ENCODE data around the gene ADPRHL1. TPM values are rescaled to one million over a fixed set of nuclear protein-coding genes. Genes with fewer than 3 reads are reported as not detected.

The ADPRHL1 gene
- total and polyA plus RNA-seq, 2 experiments from 2014 or later, result 1.0 to 1.1 TPM

- Histone ChIP-seq H4K20me1 (ENCODE audit: insufficient read depth, poor library complexity, severe bottlenecking) (no peaks in the 10 kb centered on the region), H3K36me3 (replicated peaks; ENCODE audit: insufficient read depth, low read depth) (no peaks in the 10 kb centered on the region), H3K27me3 (no peaks in the 10 kb centered on the region), H3K79me2 (no peaks in the 10 kb centered on the region), H3K27ac (no peak overlapping the region), H3K4me3 (no peak overlapping the region), H2AFZ (no peak overlapping the region), H3K4me2 (no peak overlapping the region), H3K9me3 (ENCODE audit: low read depth) (no peaks in the 10 kb centered on the region), H3K9me2 (replicated peaks; ENCODE audit: insufficient read depth) (no peaks in the 10 kb centered on the region), H3K4me1 (ENCODE audit: insufficient read depth) (no peaks in the 10 kb centered on the region)
- DNase-seq (ENCODE audit: low spot score), result no peak
- WGBS (ENCODE audit: low lambda C conversion rate, missing lambda C conversion rate), result 87% methylated on average over 16 of the region's 16 CpGs
- no peak for TF ChIP-seq CTCF (IDR thresholded peaks at IDR 0.05; ENCODE audit: poor library complexity)
Measured at GRCh38 chr13:113429608-113429985, 23.7 kb downstream of the ADPRHL1 start.

GRCh38 chr13:113428871-113429607 lies 24.2 kb downstream of the ADPRHL1 start:
- H2AFZ ChIP-seq, result no peak overlapping the region
- WGBS (ENCODE audit: low lambda C conversion rate, missing lambda C conversion rate), result 96% methylated on average over 38 of the region's 45 CpGs
- H3K9me3 ChIP-seq (ENCODE audit: low read depth), result no peaks in the 10 kb centered on the region
- no peak for DNase-seq (ENCODE audit: low spot score)
- H3K79me2 ChIP-seq, result no peaks in the 10 kb centered on the region
- H3K27me3 ChIP-seq, result no peaks in the 10 kb centered on the region
- no peak overlapping the region for H3K4me2 ChIP-seq
- no peaks in the 10 kb centered on the region for H3K4me1 ChIP-seq (ENCODE audit: insufficient read depth)
- H4K20me1 ChIP-seq (ENCODE audit: insufficient read depth, poor library complexity, severe bottlenecking), result no peaks in the 10 kb centered on the region
- no peaks in the 10 kb centered on the region for H3K9me2 ChIP-seq (replicated peaks; ENCODE audit: insufficient read depth)
- H3K36me3 ChIP-seq (replicated peaks; ENCODE audit: insufficient read depth, low read depth), result no peaks in the 10 kb centered on the region
- H3K27ac ChIP-seq, result no peak overlapping the region
- H3K4me3 ChIP-seq, result no peak overlapping the region
- no peak for TF ChIP-seq EZH2 (IDR thresholded peaks at IDR 0.05; ENCODE audit: borderline replicate concordance)
- no peak for TF ChIP-seq EZH2phosphoT487 (IDR thresholded peaks at IDR 0.05; ENCODE audit: low read depth, severe bottlenecking, unreplicated experiment)
- TF ChIP-seq CTCF (IDR thresholded peaks at IDR 0.05; ENCODE audit: poor library complexity), result no peak

- Histone ChIP-seq H3K4me3 (no peak overlapping the region), H3K27me3 (no peaks in the 10 kb centered on the region), H3K4me1 (ENCODE audit: insufficient read depth) (no peaks in the 10 kb centered on the region), H3K36me3 (replicated peaks; ENCODE audit: insufficient read depth, low read depth) (no peaks in the 10 kb centered on the region), H2AFZ (no peak overlapping the region), H3K9me2 (replicated peaks; ENCODE audit: insufficient read depth) (no peaks in the 10 kb centered on the region), H3K9me3 (ENCODE audit: low read depth) (no peaks in the 10 kb centered on the region), H4K20me1 (ENCODE audit: insufficient read depth, poor library complexity, severe bottlenecking) (no peaks in the 10 kb centered on the region), H3K79me2 (no peaks in the 10 kb centered on the region), H3K27ac (no peak overlapping the region), H3K4me2 (no peak overlapping the region)
- no peak for DNase-seq (ENCODE audit: low spot score)
- WGBS (ENCODE audit: low lambda C conversion rate, missing lambda C conversion rate), result 94% methylated on average over 15 of the region's 17 CpGs
- TF ChIP-seq EZH2 (IDR thresholded peaks at IDR 0.05; ENCODE audit: borderline replicate concordance) (no peak), EZH2phosphoT487 (IDR thresholded peaks at IDR 0.05; ENCODE audit: low read depth, severe bottlenecking, unreplicated experiment) (no peak), CTCF (IDR thresholded peaks at IDR 0.05; ENCODE audit: poor library complexity) (no peak)
Measured at GRCh38 chr13:113428469-113428865, 24.8 kb downstream of the ADPRHL1 start.
